ENCODE data around the gene IMPA2.
"Not testable (repeated sequence)": the region's sequence is repeated elsewhere in the genome, so short reads cannot be mapped to it uniquely, and the experiment has no call there.

Gene IMPA2

DNA sequence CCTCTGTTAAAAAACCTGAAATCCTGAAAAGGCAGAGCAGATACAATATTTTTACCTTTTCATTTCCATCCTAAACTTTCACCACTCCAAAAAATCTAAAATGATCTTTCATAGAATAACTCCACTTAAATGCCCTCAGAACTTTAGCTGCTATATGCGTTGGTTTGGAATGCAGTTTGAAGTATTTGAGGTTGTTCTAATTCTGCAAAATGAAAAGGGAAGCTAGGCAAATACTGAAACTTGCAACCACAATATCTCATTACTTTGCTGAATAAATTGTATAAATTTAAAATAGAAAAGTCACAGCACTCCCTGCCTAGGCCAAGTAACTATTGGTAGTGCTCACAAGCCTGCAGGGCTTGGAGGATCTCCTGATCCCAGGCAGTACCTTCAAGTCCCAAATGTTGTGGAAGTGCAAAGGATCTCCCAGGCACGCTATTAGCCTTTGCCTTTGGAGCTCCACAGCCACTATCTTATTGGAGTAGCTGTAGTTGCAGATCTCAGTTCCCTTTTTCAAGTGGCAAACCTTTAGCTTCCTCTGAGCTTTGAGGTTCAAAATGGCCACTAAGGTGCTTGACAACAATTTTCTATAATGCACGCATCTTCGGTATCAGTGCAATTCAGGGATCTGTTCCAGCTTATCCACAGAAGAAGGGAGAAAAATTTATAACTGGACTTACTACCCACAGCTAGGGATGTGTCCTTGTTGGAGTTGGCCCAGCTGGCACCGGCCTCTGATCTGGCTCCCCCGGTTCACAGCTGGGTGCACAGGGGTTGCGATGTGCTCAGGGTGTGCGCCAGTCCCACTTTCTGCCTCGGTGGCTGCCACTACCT lies 68.9 kb downstream of the IMPA2 start:
- no peak for DNase-seq

DNA sequence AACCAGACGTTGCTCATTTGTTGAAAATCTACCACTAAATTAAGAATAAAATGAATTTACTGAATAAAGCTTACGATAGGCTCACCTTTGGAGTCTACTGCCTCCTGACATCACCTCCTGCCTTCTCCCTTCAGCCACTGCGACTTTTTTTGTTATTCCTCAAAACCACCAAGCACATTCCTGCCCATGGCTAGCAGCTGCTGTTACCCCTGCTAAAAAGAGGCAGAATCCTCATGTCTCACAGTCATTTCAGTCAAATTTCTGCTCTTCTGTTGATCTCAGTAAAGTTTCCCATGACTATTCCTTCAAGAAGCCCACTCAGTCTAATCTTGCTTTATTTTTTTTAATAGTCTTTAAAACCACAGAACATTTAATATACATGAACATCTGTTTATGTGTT lies 71.6 kb downstream of the IMPA2 start:
- DNase-seq = no peak

DNA sequence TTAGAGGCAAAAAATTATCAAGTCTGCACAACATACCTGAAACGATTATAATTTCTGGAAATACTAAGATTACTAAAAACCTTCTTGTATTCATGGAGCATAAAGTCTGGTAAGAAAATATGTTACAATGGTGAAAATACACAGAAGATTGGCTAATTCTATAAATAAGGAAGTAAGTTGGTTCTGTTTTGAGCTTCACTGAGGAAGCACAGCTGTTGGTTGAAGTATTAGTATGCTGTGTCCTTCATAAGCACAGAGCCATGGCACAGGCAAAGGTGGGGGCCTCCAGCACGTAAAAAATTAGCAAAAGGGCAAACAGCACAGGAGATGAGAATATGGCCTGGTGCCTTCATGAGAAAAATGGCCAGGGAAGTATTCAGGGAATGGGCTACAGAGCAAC lies 72.0 kb downstream of the IMPA2 start:
- DNase-seq = no peak

DNA sequence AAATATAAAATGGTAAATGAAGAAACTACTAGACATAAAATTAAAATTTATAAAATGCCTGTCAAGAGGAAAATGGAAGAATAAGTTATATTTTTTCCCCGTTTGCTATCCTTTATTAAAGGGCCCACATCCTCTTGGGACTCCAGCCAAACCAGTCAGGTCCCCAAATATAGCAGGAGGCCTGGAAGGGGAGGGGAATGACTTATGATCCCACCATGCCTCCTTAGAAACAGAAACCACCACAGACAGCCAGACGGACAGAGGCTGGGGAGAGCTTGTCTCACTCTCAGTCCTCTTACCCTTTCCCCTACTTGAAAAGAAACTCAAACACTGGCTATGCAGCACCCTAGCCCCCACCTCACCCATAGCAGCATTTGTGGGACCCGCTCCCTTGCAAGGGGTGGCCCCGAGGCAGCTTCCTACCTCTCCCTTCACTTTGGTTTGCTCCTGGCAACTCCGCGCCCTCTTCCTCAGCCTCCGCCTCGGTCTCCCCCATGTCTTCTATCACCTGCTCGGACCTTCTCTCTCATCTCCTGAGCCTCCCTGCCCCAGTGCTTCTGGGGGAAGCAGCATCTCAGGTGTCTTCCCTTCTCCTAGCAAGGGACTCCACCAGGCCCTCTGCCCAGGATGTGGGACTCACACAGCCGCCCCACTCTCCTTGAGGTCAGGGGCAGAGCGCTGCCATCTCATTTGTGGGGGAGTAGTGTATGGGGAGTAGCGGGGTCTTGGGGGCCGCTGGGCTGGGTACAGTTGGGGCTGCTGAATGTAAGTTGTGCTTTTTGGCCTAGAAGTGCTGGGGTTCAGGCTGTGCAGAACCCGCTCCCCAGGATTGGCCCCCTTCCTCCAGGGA lies 75.0 kb downstream of the IMPA2 start:
- no peak for DNase-seq

DNA sequence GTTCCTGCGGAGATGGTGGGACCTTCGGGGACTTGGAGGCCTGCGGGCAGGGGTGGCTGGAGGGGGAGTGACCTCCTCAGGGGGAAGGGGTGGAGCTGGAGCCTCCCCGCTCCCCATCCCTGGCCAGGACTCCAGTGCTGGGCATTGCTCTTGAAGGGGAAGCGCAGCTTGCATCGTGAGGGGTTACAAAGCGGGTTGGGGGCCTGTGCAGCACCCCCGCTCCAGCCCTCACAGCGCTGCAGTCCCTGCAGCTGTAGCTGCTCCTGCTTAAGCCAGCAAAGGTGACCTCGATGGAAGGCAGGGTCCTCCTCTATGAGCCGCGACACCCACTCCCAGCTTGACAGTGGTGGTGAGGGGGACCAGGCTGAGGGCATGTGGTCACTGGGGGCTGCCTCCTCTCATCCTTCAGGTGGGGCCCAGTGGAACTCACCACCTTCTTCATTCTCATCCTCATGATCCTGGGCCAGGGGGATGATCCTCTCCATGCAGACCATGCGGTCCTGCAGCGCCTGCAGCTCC lies 75.6 kb downstream of the IMPA2 start:
- DNase-seq = no peak

DNA sequence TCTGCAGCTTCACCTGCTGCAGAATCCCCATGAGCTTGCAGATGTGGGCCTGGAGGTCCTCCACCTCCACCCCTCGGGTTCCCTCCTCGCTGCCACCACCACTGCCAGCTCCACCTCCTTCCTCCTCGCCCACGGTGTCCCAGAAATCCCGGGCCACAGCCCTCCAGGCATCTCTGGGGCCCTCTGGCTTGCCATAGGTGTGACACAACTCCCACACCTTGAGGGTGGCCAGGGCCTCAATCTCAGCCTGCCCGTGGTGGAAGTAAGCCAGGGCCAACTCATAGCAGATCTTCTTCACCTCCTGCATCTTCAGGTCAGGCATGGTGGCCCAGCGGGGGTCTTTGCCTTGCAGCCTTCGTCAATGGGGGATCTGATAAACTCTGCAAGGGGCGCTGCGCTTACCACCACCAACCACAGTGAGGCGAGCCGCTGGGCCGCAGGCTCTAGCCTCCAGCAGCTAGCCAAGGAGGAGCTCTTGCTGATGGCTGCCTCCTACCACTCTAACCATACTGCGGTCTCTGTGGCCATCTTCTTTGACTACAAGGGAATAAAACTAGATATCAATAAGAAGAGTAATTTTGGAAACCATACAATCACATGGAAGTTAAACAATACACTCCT lies 76.2 kb downstream of the IMPA2 start:
- DNase-seq = no peak

DNA sequence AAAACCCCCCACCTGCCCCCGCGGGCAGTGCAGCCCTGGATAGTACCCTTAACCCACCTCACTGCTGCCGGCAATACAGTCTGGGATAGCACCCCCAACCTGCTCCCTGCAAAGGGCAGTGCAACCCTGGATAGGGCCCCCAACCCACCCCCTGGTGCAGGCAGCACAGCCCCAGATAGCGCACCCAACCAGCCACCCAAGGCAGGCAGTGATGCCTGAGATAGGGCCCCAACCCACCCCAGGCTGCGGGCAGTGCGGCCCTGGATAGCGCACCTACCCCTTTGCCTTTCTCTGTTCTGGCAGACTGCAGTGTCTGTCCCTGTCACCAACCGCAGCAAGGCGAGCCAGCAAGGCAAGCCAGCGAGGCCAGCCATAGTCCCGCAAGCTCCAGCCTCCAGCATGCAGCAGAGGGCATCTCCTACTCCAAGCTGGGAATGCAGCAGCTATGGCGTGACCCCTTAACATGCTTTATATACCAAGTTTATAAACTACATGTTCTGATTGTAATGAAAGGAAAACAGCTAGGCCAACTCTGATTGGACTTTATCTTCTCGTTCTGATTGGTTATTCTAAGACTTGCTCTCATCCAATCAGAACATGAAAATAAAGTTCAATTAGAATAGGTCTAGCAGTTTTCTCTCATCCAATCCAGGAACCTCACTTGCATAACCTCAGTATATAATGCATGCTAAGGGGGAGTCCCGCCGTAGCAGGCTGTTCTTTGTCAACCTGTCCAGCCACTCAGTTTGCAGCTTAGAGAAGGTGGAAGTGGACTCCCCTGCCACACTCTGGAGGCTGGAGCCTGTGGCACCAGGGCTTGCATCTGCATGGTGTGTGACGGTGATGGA lies 78.3 kb downstream of the IMPA2 start:
- DNase-seq = no peak

DNA sequence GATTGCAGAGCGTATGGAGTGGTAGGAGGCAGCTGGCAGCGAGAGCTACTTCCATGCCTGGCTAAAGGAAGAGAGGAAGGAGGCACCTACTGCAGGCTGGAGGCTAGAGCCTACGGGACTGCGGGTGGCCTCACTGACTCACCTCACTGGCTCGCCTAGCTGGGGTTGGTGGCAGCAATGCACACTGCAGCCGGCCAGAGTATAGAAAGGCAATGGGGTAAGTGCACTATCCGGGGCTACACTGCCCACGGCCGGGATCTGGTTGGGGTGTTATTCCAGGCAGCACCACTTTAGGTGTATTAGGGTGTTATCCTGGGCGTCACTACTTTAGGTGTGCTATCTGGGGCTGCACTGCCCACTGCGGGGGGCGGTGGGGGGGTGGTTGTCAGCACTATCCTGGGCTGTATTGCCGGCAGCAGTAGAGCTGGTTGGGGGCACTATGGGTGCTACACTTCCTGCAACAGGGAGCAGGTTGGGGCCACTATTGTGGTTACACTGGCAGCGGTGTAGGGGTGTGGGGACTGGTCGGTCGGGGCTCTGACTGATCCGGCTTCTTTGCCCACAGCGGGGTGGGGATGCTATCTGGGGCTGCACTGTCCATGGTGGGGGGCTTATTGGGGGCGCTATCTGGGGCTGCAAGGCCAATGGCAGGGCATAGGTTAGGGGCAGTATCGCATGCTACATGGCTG lies 79.0 kb downstream of the IMPA2 start:
- DNase-seq = no peak

DNA sequence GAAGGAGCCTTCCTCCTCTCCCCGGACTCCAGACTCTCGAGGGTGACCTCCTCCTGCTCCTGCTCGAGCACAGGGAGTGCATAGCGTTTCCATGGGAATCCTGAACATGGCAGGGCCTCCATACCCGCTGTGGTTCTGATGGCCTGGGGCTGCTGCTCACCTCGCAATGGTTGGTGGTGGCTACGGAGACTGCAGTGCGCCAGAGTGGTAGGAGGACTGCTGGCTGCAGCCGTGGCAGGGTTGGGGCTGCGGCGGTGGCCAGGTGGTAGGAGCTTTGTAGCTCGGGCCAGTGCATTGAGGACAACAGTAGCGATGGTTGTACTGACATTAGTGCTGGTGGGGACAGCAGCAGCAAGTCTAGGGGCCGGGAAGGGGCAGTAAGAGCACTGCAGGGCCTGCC lies 80.4 kb downstream of the IMPA2 start:
- no peak for DNase-seq

DNA sequence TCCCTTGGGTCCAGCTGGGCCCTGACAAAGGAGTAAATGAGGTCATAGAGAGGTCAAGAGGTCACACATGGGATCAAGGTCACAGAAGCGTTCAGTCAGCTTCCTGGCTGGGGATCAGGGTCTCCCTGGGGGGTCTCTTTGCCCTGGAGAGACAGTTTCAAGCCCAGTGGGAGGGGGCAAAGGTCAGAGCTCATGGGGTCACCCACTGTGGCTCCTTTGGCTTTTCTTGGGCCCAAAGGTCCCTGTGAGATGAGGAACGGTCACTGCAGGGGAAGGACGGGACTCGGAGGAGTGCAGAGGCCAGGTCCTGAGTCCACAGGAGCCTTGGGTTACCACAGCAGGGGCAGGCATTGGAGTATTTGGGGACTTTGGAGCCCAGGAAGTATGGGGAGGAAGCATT lies 81.7 kb downstream of the IMPA2 start:
- no peak for DNase-seq

DNA sequence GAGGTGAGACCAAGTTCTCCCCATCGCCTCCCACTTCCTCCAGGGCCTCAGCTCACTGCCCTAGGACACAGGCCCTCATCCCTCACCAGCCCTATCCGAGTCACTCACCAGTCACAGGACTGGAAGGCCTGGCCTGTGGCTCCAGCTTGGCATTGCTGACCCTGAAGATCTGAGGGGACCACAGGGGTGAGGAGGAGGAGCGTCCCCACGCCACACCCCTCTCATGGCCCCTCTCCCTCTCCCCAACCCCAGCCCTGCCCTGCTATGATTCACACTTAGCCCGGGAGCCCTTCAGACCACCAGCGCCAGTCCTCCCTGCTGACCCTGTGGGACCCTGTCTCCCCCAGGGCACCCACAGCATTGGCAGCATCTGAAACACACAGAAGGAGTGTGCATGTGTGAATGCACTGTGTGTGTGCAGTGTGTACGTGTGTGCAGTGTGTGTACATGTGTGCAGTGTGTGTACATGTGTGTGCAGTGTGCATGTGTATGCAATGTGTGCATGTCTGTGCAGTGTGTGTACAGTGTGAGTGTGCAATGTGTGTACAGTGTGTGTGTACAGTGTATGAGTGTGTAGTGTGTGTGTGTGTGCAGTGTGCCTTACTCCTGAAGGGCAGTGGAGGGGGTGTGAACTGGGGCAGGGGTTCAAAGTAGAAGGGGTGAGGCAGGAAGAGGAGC lies 82.9 kb downstream of the IMPA2 start:
- DNase-seq = no peak

DNA sequence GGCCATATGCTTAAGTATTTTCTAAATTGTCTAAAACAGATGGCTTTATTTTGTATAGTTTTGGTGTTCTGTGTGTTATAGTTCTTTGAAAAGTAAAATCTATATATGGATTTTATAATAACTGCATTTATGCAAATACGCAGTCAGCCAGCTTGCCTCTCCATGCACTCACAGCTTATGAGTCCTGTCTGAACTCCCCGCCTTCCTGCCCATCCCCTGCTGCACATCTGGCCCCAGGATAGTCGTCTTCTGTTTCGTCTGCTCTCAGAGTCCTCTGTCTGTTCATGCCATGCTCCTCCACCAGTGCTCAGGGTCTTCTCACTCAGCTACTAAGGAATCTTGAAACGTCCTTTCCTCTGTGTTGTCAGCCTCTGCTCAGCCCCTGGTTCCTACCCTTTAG lies 84.1 kb downstream of the IMPA2 start:
- no peak for DNase-seq

DNA sequence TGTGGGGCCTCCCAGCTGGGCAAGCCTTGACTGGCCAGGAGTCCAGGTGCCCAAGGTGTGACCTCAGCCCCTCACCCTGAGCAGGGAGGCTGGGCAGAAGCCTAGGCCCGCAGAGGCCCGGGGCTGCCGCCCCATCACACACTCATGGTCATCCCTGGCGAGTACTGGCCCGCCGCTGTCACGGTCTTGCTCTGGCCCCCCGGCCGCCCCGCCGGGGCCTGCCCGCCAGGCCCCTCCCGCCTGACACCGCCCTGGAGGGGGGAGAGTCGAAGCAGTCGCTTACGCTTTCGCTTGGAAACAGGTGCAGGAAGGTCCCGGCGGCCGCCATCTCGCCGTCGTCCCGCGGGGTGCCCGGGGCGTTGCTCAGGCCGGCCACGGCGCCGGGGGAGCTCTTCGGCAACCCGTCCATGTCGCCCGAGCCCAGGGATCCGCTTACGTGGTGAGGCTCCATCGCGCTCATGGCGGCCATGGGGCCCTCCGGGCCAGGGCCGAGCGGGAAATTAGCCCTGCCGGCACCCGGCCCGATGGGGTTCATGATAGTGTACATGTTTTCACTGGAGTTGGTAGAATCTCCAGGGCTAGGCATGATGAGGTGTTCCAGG lies 85.7 kb downstream of the IMPA2 start:
- no peak for DNase-seq

DNA sequence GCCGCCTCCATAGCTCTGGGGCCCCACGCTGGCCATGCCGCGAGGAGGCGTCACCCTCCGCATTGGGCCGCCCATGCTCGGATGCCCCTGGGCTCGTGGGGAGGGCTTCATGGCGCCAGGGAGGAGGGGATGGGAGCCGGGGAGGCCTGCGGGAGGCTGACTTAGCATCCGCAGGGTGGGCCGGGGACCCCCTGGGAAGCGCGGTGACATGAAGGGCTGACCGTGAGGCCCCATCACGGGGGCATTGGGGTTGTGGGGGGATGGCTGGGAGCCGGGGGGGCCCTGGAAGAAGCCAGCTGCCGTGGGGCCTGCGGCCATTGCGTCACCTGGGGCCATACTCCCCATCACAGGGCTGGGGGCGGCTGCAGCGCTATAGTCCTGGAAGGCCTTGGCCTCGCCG lies 86.4 kb downstream of the IMPA2 start:
- no peak for DNase-seq

DNA sequence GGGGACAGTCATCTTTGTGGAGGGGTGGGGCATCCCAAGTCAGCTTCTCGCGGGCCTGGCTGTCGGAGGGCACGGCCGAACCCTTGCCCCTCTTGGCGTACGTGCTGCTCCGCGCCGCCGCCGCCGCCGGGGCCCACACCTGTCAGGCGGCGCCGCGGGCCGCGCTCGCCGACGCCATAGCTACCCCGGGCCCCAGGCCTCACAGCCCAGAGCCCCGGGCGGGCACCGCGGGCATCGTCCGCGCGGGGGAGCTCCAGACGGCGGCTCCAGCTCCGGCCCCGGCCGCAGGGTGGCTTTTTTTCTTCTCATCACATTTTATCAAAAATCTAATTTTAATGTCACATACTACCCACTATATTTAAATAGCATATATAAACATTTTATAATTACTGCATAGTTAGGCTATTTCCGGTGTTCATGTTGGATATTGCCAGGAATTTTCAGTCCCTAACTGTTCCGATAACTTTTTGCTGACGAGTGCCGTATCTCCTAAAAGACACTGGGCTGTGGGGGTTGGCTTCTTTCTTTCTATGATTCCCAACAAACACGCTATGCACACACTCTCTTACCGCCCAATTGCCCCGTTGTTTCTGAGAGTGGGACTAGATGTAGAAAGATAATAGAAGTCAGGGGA lies 87.1 kb downstream of the IMPA2 start:
- not testable (repeated sequence) for DNase-seq

DNA sequence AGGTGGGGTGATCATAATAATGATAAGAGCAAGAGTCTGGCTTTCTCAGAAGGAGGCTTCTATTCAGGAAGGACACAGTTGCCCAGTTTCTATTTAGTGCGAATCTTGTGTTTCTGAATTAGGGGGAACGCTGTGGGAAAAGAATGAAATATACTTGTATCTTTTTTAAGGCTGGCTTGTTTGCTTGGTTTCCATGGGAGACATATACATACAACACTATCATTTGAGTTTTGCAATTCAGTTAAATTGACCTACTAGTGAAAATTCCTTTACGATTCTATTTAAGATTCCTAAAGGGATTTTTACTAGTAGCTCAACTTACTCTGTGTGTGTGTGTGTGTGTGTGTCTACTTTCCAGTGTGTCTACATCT lies 87.6 kb downstream of the IMPA2 start:
- no peak for DNase-seq

DNA sequence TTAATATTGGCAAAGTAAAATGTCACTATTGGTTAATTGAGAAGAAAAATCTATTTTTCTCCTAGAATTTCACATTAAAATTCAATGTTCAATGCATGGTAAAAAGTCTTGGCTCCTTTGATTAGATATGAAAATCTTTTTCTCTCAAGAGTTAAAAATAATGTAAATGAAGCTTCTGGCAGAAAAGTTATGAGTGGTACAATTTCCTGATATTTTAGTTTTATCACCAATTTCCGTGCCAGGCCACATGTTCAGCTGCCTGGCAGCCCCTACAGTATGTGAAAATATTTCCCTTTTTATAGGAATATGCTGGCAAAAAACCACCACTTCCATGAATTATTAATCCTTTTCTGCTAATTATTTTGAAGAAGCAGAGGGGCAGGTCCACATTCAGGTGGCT lies 89.8 kb downstream of the IMPA2 start:
- not testable (repeated sequence) for DNase-seq

DNA sequence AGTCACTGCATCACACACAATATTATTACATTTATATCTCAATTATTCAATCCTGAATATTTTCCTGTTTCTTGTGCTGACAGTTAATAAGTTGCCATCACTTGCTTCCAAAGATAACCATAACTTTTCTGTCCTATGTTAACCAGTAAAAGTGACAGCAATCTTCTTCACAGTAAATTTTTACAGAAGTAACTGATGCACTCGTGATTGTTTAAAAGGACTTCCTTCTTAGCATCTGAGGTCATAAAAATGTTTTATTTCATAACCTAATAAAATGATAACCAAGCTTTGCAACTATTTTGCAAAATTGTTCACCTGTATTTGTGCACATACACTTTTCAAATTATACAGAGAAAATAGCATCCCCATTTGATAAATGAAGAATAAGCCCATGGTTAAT lies 91.7 kb downstream of the IMPA2 start:
- DNase-seq = no peak

DNA sequence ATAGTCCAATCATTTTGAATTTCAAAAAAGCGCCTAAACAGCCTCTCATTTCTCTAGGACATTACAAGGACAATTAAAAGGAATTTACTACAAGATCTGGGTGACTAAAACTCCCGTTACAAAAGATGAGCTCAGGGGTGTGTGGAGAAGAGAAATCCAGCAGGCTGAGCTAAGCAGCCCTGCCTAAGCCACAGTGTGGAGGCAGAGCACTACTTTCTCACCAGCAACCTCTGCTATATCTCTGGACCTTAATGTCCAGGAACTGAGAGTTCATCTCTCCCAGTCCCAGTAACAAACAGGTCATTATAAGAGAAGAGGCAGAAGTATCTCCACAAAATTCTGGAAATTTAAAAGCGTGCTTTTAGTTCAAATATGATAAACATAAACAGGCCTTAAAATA lies 93.4 kb downstream of the IMPA2 start:
- no peak for DNase-seq
